ENCODE measurements around the gene VSIG8.

Gene VSIG8

GRCh38 chr1:159845751-159846629 is 16.5 kb downstream of the VSIG8 start:
- H3K4me3 Mint-ChIP-seq, result no peak overlapping the region
- DNase-seq (no peak), ATAC-seq (replicated peaks) (no peak)
- no peaks in the 10 kb centered on the region for H3K27me3 Mint-ChIP-seq
- no peaks in the 10 kb centered on the region for H3K9me3 Mint-ChIP-seq
- no peak overlapping the region for H3K27ac Mint-ChIP-seq
- H3K4me1 Mint-ChIP-seq (ENCODE audit: low read depth in 2 of 2), result peaks cover 9 to 40% of the 10 kb centered on the region in 2 donors
- no peaks in the 10 kb centered on the region for H3K36me3 Mint-ChIP-seq (ENCODE audit: insufficient read depth)

GRCh38 chr1:159843459-159843858 is 19.0 kb downstream of the VSIG8 start:
- H3K27me3 Mint-ChIP-seq, result no peaks in the 10 kb centered on the region
- no peak overlapping the region for H3K4me3 Mint-ChIP-seq
- H3K36me3 Mint-ChIP-seq (ENCODE audit: insufficient read depth), result no peaks in the 10 kb centered on the region
- no peaks in the 10 kb centered on the region for H3K9me3 Mint-ChIP-seq
- no peak overlapping the region for H3K27ac Mint-ChIP-seq
- no peak for ATAC-seq (replicated peaks)
- no peak for DNase-seq
- peaks cover 10 to 26% of the 10 kb centered on the region in 2 donors for H3K4me1 Mint-ChIP-seq (ENCODE audit: low read depth in 2 of 2)

GRCh38 chr1:159841749-159842148 is 20.7 kb downstream of the VSIG8 start:
- no peak overlapping the region for H3K27ac Mint-ChIP-seq
- no peak overlapping the region for H3K4me3 Mint-ChIP-seq
- peaks cover 7 to 26% of the 10 kb centered on the region in 2 donors for H3K4me1 Mint-ChIP-seq (ENCODE audit: low read depth in 2 of 2)
- H3K9me3 Mint-ChIP-seq, result no peaks in the 10 kb centered on the region
- H3K27me3 Mint-ChIP-seq, result no peaks in the 10 kb centered on the region
- H3K36me3 Mint-ChIP-seq (ENCODE audit: insufficient read depth), result no peaks in the 10 kb centered on the region
- ATAC-seq (replicated peaks) (no peak), DNase-seq (no peak)

- Mint-ChIP-seq H3K4me3 (no peak overlapping the region), H3K36me3 (ENCODE audit: insufficient read depth) (no peaks in the 10 kb centered on the region), H3K27ac (no peak overlapping the region), H3K27me3 (no peaks in the 10 kb centered on the region), H3K9me3 (no peaks in the 10 kb centered on the region), H3K4me1 (ENCODE audit: low read depth in 2 of 2) (peaks cover 7 to 33% of the 10 kb centered on the region in 2 donors)
- no peak for DNase-seq
- ATAC-seq (replicated peaks), result no peak
Observed at GRCh38 chr1:159839116-159839849, 23.2 kb downstream of the VSIG8 start.

GRCh38 chr1:159838715-159839114 is 23.7 kb downstream of the VSIG8 start:
- no peaks in the 10 kb centered on the region for H3K9me3 Mint-ChIP-seq
- no peaks in the 10 kb centered on the region for H3K27me3 Mint-ChIP-seq
- DNase-seq, result no peak
- no peak overlapping the region for H3K27ac Mint-ChIP-seq
- no peak overlapping the region for H3K4me3 Mint-ChIP-seq
- no peaks in the 10 kb centered on the region for H3K36me3 Mint-ChIP-seq (ENCODE audit: insufficient read depth)
- H3K4me1 Mint-ChIP-seq (ENCODE audit: low read depth in 2 of 2), result peaks cover 6 to 34% of the 10 kb centered on the region in 2 donors
- ATAC-seq (replicated peaks), result no peak

GRCh38 chr1:159835862-159836525 is 26.5 kb downstream of the VSIG8 start:
- no peak overlapping the region for H3K27ac Mint-ChIP-seq
- DNase-seq, result no peak
- ATAC-seq (replicated peaks), result no peak
- H3K9me3 Mint-ChIP-seq, result no peaks in the 10 kb centered on the region
- no peaks in the 10 kb centered on the region for H3K36me3 Mint-ChIP-seq (ENCODE audit: insufficient read depth)
- no peaks in the 10 kb centered on the region for H3K27me3 Mint-ChIP-seq
- peaks cover 10 to 31% of the 10 kb centered on the region in 2 donors for H3K4me1 Mint-ChIP-seq (ENCODE audit: low read depth in 2 of 2)
- H3K4me3 Mint-ChIP-seq, result no peak overlapping the region

GRCh38 chr1:159835356-159835755 is 27.1 kb downstream of the VSIG8 start:
- no peaks in the 10 kb centered on the region for H3K9me3 Mint-ChIP-seq
- no peak overlapping the region for H3K27ac Mint-ChIP-seq
- peaks cover 3% of the 10 kb centered on the region for H3K36me3 Mint-ChIP-seq (ENCODE audit: insufficient read depth)
- no peaks in the 10 kb centered on the region for H3K27me3 Mint-ChIP-seq
- DNase-seq (no peak), ATAC-seq (replicated peaks) (no peak)
- no peak overlapping the region for H3K4me3 Mint-ChIP-seq
- H3K4me1 Mint-ChIP-seq (ENCODE audit: low read depth in 2 of 2), result peaks cover 11 to 30% of the 10 kb centered on the region in 2 donors

- Mint-ChIP-seq H3K36me3 (ENCODE audit: insufficient read depth) (peaks cover 12% of the 10 kb centered on the region), H3K4me1 (ENCODE audit: low read depth in 2 of 2) (peaks cover 36 to 58% of the 10 kb centered on the region in 2 donors)
Observed at GRCh38 chr1:159832309-159832708, 30.1 kb downstream of the VSIG8 start.

GRCh38 chr1:159831412-159832141 is 30.9 kb downstream of the VSIG8 start:
- Mint-ChIP-seq H3K4me3 (no peak overlapping the region), H3K27me3 (no peaks in the 10 kb centered on the region), H3K36me3 (ENCODE audit: insufficient read depth) (peaks cover 19% of the 10 kb centered on the region), H3K9me3 (peaks cover 0 to 5% of the 10 kb centered on the region in 2 donors), H3K27ac (no peak overlapping the region), H3K4me1 (ENCODE audit: low read depth in 2 of 2) (peaks cover 43 to 61% of the 10 kb centered on the region in 2 donors)
- DNase-seq, result no peak
- ATAC-seq (replicated peaks), result no peak

More at GRCh38 chr1:159832309-159832708, 30.1 kb downstream of the VSIG8 start:
- Mint-ChIP-seq H3K27me3 (no peaks in the 10 kb centered on the region), H3K4me3 (no peak overlapping the region), H3K9me3 (peaks cover 0 to 5% of the 10 kb centered on the region in 2 donors), H3K27ac (no peak overlapping the region)
- DNase-seq (no peak), ATAC-seq (replicated peaks) (no peak)

GRCh38 chr1:159830722-159831121 is 31.7 kb downstream of the VSIG8 start:
- peak overlapping the region in 1 of 2 donors; percentile 75 for H3K4me3 Mint-ChIP-seq
- H3K9me3 Mint-ChIP-seq, result peaks cover 0 to 5% of the 10 kb centered on the region in 2 donors
- H3K27ac Mint-ChIP-seq, result no peak overlapping the region
- DNase-seq (no peak), ATAC-seq (replicated peaks) (no peak)
- no peaks in the 10 kb centered on the region for H3K27me3 Mint-ChIP-seq
- H3K4me1 Mint-ChIP-seq (ENCODE audit: low read depth in 2 of 2), result peaks cover 52 to 66% of the 10 kb centered on the region in 2 donors
- peaks cover 25% of the 10 kb centered on the region for H3K36me3 Mint-ChIP-seq (ENCODE audit: insufficient read depth)

- no peak for ATAC-seq (replicated peaks)
- Mint-ChIP-seq H3K4me1 (ENCODE audit: low read depth in 2 of 2) (peaks cover 59 to 67% of the 10 kb centered on the region in 2 donors), H3K9me3 (peaks cover 0 to 5% of the 10 kb centered on the region in 2 donors), H3K4me3 (peak overlapping the region; percentile 45 to 75), H3K36me3 (ENCODE audit: insufficient read depth) (peaks cover 26% of the 10 kb centered on the region), H3K27ac (peak overlapping the region in 1 of 2 donors; percentile 64), H3K27me3 (no peaks in the 10 kb centered on the region)
- DNase-seq, result no peak
Observed at GRCh38 chr1:159829822-159830465, 32.5 kb downstream of the VSIG8 start.

GRCh38 chr1:159829273-159829634 is 33.2 kb downstream of the VSIG8 start:
- ATAC-seq (replicated peaks) (no peak), DNase-seq (no peak)
- Mint-ChIP-seq H3K4me3 (peak overlapping the region; percentile 45 to 75), H3K27me3 (no peaks in the 10 kb centered on the region), H3K27ac (peak overlapping the region in 1 of 2 donors; percentile 96), H3K4me1 (ENCODE audit: low read depth in 2 of 2) (peaks cover 66 to 74% of the 10 kb centered on the region in 2 donors), H3K36me3 (ENCODE audit: insufficient read depth) (peaks cover 28% of the 10 kb centered on the region), H3K9me3 (peaks cover 0 to 5% of the 10 kb centered on the region in 2 donors)

Measured in effector memory CD8-positive, alpha-beta T cell (primary cell).